K562 (cell line): ENCODE measurements around the gene E2F3. TPM values are rescaled to one million over a fixed set of nuclear protein-coding genes. Genes with fewer than 3 reads are reported as not detected.
A peak's percentile ranks its signal among the peaks of the same experiment; 100 is the strongest.

Experiments used
- BRD4 ChIP-seq: fragments of 200-600 bp; sonication (generic); IDR thresholded peaks from 2 replicates; pipeline ENCODE4 v1.6.1; 2017; ENCODE audit warnings: inconsistent platforms
- CC2D1A ChIP-seq: fragments of 450-650 bp; IDR thresholded peaks from 2 replicates; pipeline ENCODE4 v1.6.1; 2017; ENCODE audit warnings: mild to moderate bottlenecking
- CEBPG ChIP-seq, 3 experiments: fragments of 200-800 bp in 1 of 3; sonication (Bioruptor generic) in 1 of 3; sonication (generic) in 1 of 3; formaldehyde crosslinking in 1 of 3; IDR thresholded peaks in 2 of 3; conservative IDR thresholded peaks in 1 of 3; 2 replicates each; pipeline versions ENCODE4 v1.6.1 to v1.8.0; 2016 to 2022; ENCODE audit warnings: missing compliant biosample characterization in 2 of 3, missing genetic modification characterization in 2 of 3, mild to moderate bottlenecking in 1 of 3, missing genetic modification reagents in 1 of 3
- CHD1 ChIP-seq: fragments of 200-600 bp; sonication (generic); IDR thresholded peaks from one replicate; pipeline ENCODE4 v1.6.1; 2012; ENCODE audit warnings: mild to moderate bottlenecking, moderate library complexity, low read length, inconsistent platforms
- CXXC5 ChIP-seq: fragments of 250-450 bp; sonication (Bioruptor Pico); IDR thresholded peaks from 2 replicates; pipeline ENCODE4 v1.8.0; 2022; ENCODE audit warnings: inconsistent platforms, mild to moderate bottlenecking, moderate library complexity
- E2F3 ChIP-seq: fragments of 250-450 bp; sonication (Bioruptor Pico); IDR thresholded peaks from 2 replicates; pipeline ENCODE4 v1.4.0; 2020; ENCODE audit warnings: mild to moderate bottlenecking
- GATAD2A ChIP-seq: fragments of 450-650 bp; IDR thresholded peaks from 2 replicates; pipeline ENCODE4 v1.6.1; 2017
- LARP7 ChIP-seq: fragments of 450-650 bp; IDR thresholded peaks from 2 replicates; pipeline ENCODE4 v1.6.1; 2016
- NFRKB ChIP-seq: fragments of 450-650 bp; IDR thresholded peaks from 2 replicates; pipeline ENCODE4 v1.6.1; 2016; ENCODE audit warnings: low read depth
- NONO ChIP-seq, 2 experiments: fragments of 200-400 bp in 1 of 2; fragments of 450-650 bp in 1 of 2; formaldehyde crosslinking in 1 of 2; IDR thresholded peaks; 2 replicates each; pipeline ENCODE4 v1.6.1; 2017; ENCODE audit warnings: low read depth in 2 of 2, mild to moderate bottlenecking in 2 of 2, moderate library complexity in 2 of 2, low read length in 1 of 2
- NR2C1 ChIP-seq, 2 experiments: fragments of 450-650 bp; IDR thresholded peaks; 2 replicates each; pipeline ENCODE4 v1.6.1; 2017; ENCODE audit warnings: mild to moderate bottlenecking in 2 of 2, antibody characterized with exemption in 1 of 2, inconsistent platforms in 1 of 2, missing compliant biosample characterization in 1 of 2, missing genetic modification characterization in 1 of 2
- PML ChIP-seq: IDR thresholded peaks from 2 replicates; pipeline ENCODE4 v1.6.1; 2012; ENCODE audit warnings: low read length, inconsistent platforms
- POLR2AphosphoS5 ChIP-seq: IDR thresholded peaks from 2 replicates; pipeline ENCODE4 v1.6.1; 2011; ENCODE audit warnings: mild to moderate bottlenecking, low read depth, low read length, moderate library complexity; ENCODE audit not compliant: control insufficient read depth, insufficient read depth
- RBM25 ChIP-seq: fragments of 200-400 bp; formaldehyde crosslinking; IDR thresholded peaks from 2 replicates; pipeline ENCODE4 v1.6.1; 2018; ENCODE audit warnings: low read length, low read depth, moderate library complexity; ENCODE audit not compliant: severe bottlenecking
- SPI1 ChIP-seq: IDR thresholded peaks from 2 replicates; pipeline ENCODE4 v1.6.1; 2011; ENCODE audit warnings: low read depth, low read length, control low read depth, borderline replicate concordance
- TAF1 ChIP-seq: IDR thresholded peaks from 2 replicates; pipeline ENCODE4 v1.6.1; 2011; ENCODE audit warnings: mild to moderate bottlenecking, low read length, moderate library complexity; ENCODE audit not compliant: insufficient read depth, control insufficient read depth, severe bottlenecking; ENCODE audit errors: extremely low read depth
- ZBTB17 ChIP-seq: fragments of 450-650 bp; formaldehyde crosslinking; IDR thresholded peaks from 2 replicates; pipeline ENCODE4 v1.4.0; 2020; ENCODE audit warnings: mild to moderate bottlenecking
- ZC3H4 ChIP-seq: sonication (generic); formaldehyde crosslinking; IDR thresholded peaks from 2 replicates; pipeline ENCODE4 v1.9.0; 2021; ENCODE audit warnings: missing genetic modification reagents, borderline replicate concordance
- ZNF561 ChIP-seq: fragments of 450-650 bp; formaldehyde crosslinking; conservative IDR thresholded peaks from 2 replicates; pipeline ENCODE4 v1.4.0; 2020; ENCODE audit warnings: mild to moderate bottlenecking, moderate library complexity
- polyA plus RNA-seq, 8 experiments: library from polyadenylated mRNA; depleted of rRNA in 4 of 8; stranded (reverse) in 5 of 8; unstranded in 3 of 8; fragments of >200 nt; fragmentation: Nextera tagmentation in 2 of 8; fragmentation: Illumina TruSeq in 1 of 8; extraction: Ambion mirVana in 2 of 8; extraction: Trizol in 1 of 8; gene quantifications; 2 replicates each; pipeline versions ENCODE4 v1.2.1 to v1.2.3, GENCODE V29; 2011 to 2014; ENCODE audit warnings: inconsistent platforms in 1 of 8, missing spikeins in 1 of 8
- total RNA-seq, 7 experiments: library from RNA; depleted of rRNA in 6 of 7; stranded (reverse); fragments of >200 nt in 6 of 7; fragmentation: Illumina TruSeq in 2 of 7; extraction: Trizol in 2 of 7; gene quantifications; 2 replicates each; pipeline versions ENCODE4 v1.2.1 to v1.2.3, GENCODE V29; 2011 to 2021; ENCODE audit warnings: low replicate concordance in 1 of 7
- TF ChIP-seq, protein P1 (sequence below): fragments of 250-450 bp; sonication (Bioruptor Pico); IDR thresholded peaks from 2 replicates; pipeline ENCODE4 v1.4.0; 2020
- TF ChIP-seq, protein P2 (sequence below): fragments of 250-450 bp; sonication (Bioruptor Pico); IDR thresholded peaks from 2 replicates; pipeline ENCODE4 v1.8.0; 2022; ENCODE audit warnings: moderate library complexity, mild to moderate bottlenecking, inconsistent platforms
- TF ChIP-seq, protein P3 (sequence below), 2 experiments: fragments of 450-650 bp; IDR thresholded peaks; 2 replicates each; pipeline ENCODE4 v1.6.1; 2016
- TF ChIP-seq, protein P4 (sequence below): fragments of 250-450 bp; sonication (Bioruptor Pico); IDR thresholded peaks from 2 replicates; pipeline ENCODE4 v1.5.0; 2020; ENCODE audit warnings: mild to moderate bottlenecking, borderline replicate concordance

Gene E2F3
- total and polyA plus RNA-seq, 9 of the 15 experiments (the other 6 are each of a cell fraction or from before 2014, with no cell fraction given), result 11.1 to 44.7 (median 27.2) TPM

DNA sequence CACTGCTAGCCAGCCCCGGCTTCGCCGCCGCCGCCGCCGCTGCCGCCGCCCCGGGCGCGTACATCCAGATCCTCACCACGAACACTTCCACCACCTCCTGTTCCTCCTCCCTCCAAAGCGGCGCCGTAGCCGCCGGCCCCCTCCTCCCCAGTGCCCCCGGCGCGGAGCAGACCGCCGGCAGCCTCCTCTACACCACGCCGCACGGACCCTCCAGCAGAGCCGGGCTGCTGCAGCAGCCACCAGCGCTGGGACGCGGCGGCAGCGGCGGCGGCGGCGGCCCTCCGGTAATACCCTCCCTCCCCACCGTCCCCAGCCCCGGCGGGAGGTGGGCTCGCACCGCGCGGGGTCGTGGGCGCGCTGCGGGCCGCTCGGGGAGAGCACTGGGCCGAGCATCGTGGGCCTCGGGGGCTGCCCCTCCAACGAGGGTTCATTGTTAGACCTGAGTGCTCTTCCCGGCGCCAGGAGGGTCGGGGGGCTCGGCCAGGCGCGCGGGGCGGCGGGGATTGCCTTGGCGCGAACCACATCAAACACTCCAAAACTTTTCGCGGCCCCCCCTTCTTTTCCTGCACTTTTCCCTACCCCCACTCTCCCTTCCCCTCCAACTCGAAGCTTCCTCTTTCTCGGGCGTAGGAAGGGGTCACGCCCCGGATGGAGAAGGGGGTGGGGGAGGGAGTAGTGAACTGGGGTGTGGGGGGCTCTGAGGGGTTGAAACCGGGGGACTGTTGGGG is 827 bp downstream of the E2F3 start (continued):
- TF ChIP-seq, protein P1, sequence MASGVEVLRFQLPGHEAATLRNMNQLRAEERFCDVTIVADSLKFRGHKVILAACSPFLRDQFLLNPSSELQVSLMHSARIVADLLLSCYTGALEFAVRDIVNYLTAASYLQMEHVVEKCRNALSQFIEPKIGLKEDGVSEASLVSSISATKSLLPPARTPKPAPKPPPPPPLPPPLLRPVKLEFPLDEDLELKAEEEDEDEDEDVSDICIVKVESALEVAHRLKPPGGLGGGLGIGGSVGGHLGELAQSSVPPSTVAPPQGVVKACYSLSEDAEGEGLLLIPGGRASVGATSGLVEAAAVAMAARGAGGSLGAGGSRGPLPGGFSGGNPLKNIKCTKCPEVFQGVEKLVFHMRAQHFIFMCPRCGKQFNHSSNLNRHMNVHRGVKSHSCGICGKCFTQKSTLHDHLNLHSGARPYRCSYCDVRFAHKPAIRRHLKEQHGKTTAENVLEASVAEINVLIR (CRISPR knock-in tag), result no peak
- TF ChIP-seq NR2C1 (IDR thresholded peaks at IDR 0.05) (peak; percentile 89), NR2C1 (tag; IDR thresholded peaks at IDR 0.05) (peak; percentile 89), CC2D1A (peak; percentile 22; the same call in 1 of the 2 replicates), LARP7 (no peak), BRD4 (peak; percentile 88; the same call in 1 of the 2 replicates), ZBTB17 (CRISPR knock-in tag) (peak; percentile 31; the same call in 1 of the 2 replicates), PML (0 out of 2 replicates have a peak, but pooled peaks have one; percentile 40), POLR2AphosphoS5 (peak; percentile 55), RBM25 (peak; percentile 21), NFRKB (peak; percentile 81; the same call in 1 of the 2 replicates), CXXC5 (CRISPR knock-in tag) (0 out of 2 replicates have a peak, but pooled peaks have one; percentile 6), NONO (IDR thresholded peaks at IDR 0.05; ENCODE audit: low read depth in 2 of 2, low read length in 1 of 2) (peak; percentile 13 to 92; a peak in 2 of 4 replicates), GATAD2A (peak; percentile 37; the same call in 1 of the 2 replicates), ZNF561 (CRISPR knock-in tag) (no peak), CEBPG (CRISPR knock-in tag; IDR thresholded peaks at IDR 0.05) (no peak), CEBPG (tag; conservative IDR thresholded peaks at IDR 0.05 in 1 of 2, IDR thresholded peaks at IDR 0.05 in 1 of 2) (no peak), E2F3 (CRISPR knock-in tag) (no peak), ZC3H4 (CRISPR knock-in tag) (peak; percentile 99), SPI1 (peak; percentile 86), CHD1 (peak; percentile 89), TAF1 (peak; percentile 85)
- TF ChIP-seq, protein P2, sequence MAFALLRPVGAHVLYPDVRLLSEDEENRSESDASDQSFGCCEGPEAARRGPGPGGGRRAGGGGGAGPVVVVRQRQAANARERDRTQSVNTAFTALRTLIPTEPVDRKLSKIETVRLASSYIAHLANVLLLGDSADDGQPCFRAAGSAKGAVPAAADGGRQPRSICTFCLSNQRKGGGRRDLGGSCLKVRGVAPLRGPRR (CRISPR knock-in tag), result no peak
- TF ChIP-seq, protein P3, sequence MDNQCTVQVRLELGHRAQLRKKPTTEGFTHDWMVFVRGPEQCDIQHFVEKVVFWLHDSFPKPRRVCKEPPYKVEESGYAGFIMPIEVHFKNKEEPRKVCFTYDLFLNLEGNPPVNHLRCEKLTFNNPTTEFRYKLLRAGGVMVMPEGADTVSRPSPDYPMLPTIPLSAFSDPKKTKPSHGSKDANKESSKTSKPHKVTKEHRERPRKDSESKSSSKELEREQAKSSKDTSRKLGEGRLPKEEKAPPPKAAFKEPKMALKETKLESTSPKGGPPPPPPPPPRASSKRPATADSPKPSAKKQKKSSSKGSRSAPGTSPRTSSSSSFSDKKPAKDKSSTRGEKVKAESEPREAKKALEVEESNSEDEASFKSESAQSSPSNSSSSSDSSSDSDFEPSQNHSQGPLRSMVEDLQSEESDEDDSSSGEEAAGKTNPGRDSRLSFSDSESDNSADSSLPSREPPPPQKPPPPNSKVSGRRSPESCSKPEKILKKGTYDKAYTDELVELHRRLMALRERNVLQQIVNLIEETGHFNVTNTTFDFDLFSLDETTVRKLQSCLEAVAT (IDR thresholded peaks at IDR 0.05), result peak; percentile 36 to 56; a peak in 2 of 4 replicates
- TF ChIP-seq, protein P4, sequence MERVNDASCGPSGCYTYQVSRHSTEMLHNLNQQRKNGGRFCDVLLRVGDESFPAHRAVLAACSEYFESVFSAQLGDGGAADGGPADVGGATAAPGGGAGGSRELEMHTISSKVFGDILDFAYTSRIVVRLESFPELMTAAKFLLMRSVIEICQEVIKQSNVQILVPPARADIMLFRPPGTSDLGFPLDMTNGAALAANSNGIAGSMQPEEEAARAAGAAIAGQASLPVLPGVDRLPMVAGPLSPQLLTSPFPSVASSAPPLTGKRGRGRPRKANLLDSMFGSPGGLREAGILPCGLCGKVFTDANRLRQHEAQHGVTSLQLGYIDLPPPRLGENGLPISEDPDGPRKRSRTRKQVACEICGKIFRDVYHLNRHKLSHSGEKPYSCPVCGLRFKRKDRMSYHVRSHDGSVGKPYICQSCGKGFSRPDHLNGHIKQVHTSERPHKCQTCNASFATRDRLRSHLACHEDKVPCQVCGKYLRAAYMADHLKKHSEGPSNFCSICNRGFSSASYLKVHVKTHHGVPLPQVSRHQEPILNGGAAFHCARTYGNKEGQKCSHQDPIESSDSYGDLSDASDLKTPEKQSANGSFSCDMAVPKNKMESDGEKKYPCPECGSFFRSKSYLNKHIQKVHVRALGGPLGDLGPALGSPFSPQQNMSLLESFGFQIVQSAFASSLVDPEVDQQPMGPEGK (CRISPR knock-in tag), result no peak
